Measurements from ENCODE around the gene NSUN6.
"Not testable (repeated sequence)": the region's sequence is repeated elsewhere in the genome, so short reads cannot be mapped to it uniquely, and the experiment has no call there.

The NSUN6 gene

GRCh38 chr10:18607503-18608378 is 43.6 kb downstream of the NSUN6 start:
- DNase-seq (ENCODE audit: insufficient read length, low spot score) (no peak), FAIRE-seq (no peak)
- TF ChIP-seq CTCF (IDR thresholded peaks at IDR 0.05; ENCODE audit: insufficient read depth, missing control alignments), result no peak

GRCh38 chr10:18606051-18606695 is 45.2 kb downstream of the NSUN6 start:
- no peak for FAIRE-seq
- no peak for TF ChIP-seq CTCF (IDR thresholded peaks at IDR 0.05; ENCODE audit: insufficient read depth, missing control alignments)
- no peak for DNase-seq (ENCODE audit: insufficient read length, low spot score)

GRCh38 chr10:18601321-18601720 is 50.1 kb downstream of the NSUN6 start:
- TF ChIP-seq CTCF (IDR thresholded peaks at IDR 0.05; ENCODE audit: insufficient read depth, missing control alignments), result no peak
- DNase-seq (ENCODE audit: insufficient read length, low spot score), result no peak

GRCh38 chr10:18599392-18599791 is 52.0 kb downstream of the NSUN6 start:
- FAIRE-seq, result no peak
- no peak for DNase-seq (ENCODE audit: insufficient read length, low spot score)
- no peak for TF ChIP-seq CTCF (IDR thresholded peaks at IDR 0.05; ENCODE audit: insufficient read depth, missing control alignments)

More at GRCh38 chr10:18601321-18601720, 50.1 kb downstream of the NSUN6 start:
- FAIRE-seq, result no peak

DNA sequence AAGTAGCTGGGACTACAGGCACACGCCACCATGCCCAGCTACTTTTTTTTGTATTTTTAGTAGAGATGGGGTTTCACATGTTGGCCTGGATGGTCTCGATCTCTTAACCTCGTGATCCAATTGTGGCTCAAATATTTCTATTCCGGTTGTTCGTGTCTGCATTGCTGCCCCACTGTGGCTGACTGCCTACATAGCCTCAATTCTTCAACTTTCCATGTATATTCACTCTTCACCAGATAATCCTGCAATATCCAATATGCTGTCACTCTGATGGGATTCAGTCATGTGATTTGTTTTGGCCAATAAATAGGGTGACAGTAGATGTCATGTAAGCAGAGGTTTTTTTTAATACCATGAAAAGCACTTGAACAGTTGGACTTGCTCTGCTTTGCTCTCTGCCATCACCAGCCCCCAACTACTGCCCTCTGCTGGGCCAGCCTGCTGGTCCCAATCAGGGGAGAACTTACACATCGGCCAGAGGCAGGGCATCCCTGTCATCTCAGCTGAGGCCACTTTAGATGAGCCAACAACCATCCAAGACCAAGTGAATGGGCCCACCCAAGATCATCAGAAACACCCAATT is 56.7 kb downstream of the NSUN6 start:
- DNase-seq (ENCODE audit: insufficient read length, low spot score), result no peak
- no peak for FAIRE-seq
- no peak for TF ChIP-seq CTCF (IDR thresholded peaks at IDR 0.05; ENCODE audit: insufficient read depth, missing control alignments)

GRCh38 chr10:18591141-18591540 is 60.2 kb downstream of the NSUN6 start:
- not testable (repeated sequence) for DNase-seq (ENCODE audit: insufficient read length, low spot score); FAIRE-seq

DNA sequence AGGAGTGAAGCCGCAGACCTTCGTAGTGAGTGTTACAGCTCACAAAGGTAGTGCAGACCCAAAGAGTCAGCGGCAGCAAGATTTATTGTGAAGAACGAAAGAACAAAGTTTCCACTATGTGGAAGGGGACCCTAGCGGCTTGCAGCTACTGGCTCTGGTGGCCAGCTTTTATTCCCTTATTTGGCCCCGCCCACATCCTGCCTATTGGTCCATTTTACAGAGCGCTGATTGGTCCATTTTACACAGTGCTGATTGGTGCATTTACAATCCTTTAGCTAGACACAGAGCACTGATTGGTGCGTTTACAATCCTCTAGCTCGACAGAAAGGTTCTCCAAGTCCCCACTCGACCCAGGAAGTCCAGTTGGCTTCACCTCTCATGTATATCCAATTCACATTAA is 64.8 kb downstream of the NSUN6 start:
- DNase-seq (ENCODE audit: insufficient read length, low spot score); FAIRE-seq: not testable (repeated sequence)
